HepG2 (cell line): ENCODE data around the gene LDB2.

Source experiments
- CTCF ChIP-seq: sonication (generic); formaldehyde crosslinking; IDR thresholded peaks from 2 replicates; pipeline ENCODE4 v1.5.0; 2020; ENCODE audit warnings: mild to moderate bottlenecking, missing genetic modification reagents, moderate library complexity
- ERF ChIP-seq: IDR thresholded peaks from 2 replicates; pipeline ENCODE4 v1.6.1; 2018; ENCODE audit warnings: missing biosample characterization, missing genetic modification reagents
- ESRRA ChIP-seq: sonication (generic); formaldehyde crosslinking; IDR thresholded peaks from 2 replicates; pipeline ENCODE4 v1.5.1; 2020; ENCODE audit warnings: mild to moderate bottlenecking, low read depth, missing genetic modification reagents
- FOXM1 ChIP-seq: sonication (generic); formaldehyde crosslinking; IDR thresholded peaks from 2 replicates; pipeline ENCODE4 v1.5.0; 2020; ENCODE audit warnings: missing genetic modification reagents
- IRF2 ChIP-seq: IDR thresholded peaks from 2 replicates; pipeline ENCODE4 v1.6.1; 2018; ENCODE audit warnings: missing genetic modification reagents, missing compliant biosample characterization
- IRF9 ChIP-seq: sonication (generic); formaldehyde crosslinking; IDR thresholded peaks from 2 replicates; pipeline ENCODE4 v1.8.0; 2022; ENCODE audit warnings: missing genetic modification reagents, mild to moderate bottlenecking, borderline replicate concordance
- POLR2A ChIP-seq, 2 experiments: IDR thresholded peaks; 2 replicates each; pipeline ENCODE4 v1.6.1; 2011; ENCODE audit warnings: low read depth in 2 of 2, low read length in 2 of 2, mild to moderate bottlenecking in 1 of 2, moderate library complexity in 1 of 2; ENCODE audit not compliant: insufficient read depth in 1 of 2
- SMAD3 ChIP-seq: sonication (generic); formaldehyde crosslinking; IDR thresholded peaks from 2 replicates; pipeline ENCODE4 v1.4.0; 2020; ENCODE audit warnings: missing genetic modification reagents
- SMARCE1 ChIP-seq: fragments of 450-650 bp; IDR thresholded peaks from 2 replicates; pipeline ENCODE4 v1.6.1; 2017; ENCODE audit warnings: borderline replicate concordance
- ZNF18 ChIP-seq: sonication (generic); formaldehyde crosslinking; IDR thresholded peaks from 2 replicates; pipeline ENCODE4 v1.8.0; 2022; ENCODE audit warnings: mild to moderate bottlenecking, missing genetic modification reagents; ENCODE audit not compliant: insufficient replicate concordance
- ZNF230 ChIP-seq: sonication (generic); formaldehyde crosslinking; IDR thresholded peaks from 2 replicates; pipeline ENCODE4 v1.4.0; 2020; ENCODE audit warnings: mild to moderate bottlenecking, missing genetic modification reagents
- ZNF430 ChIP-seq: sonication (generic); formaldehyde crosslinking; IDR thresholded peaks from 2 replicates; pipeline ENCODE4 v1.9.0; 2021; ENCODE audit warnings: mild to moderate bottlenecking, missing genetic modification reagents

GRCh38 chr4:16598597-16599206, 299.7 kb downstream of the LDB2 start:
- no peak for TF ChIP-seq ERF (CRISPR knock-in tag)
- no peak for TF ChIP-seq ZNF230 (CRISPR knock-in tag)
- TF ChIP-seq ESRRA (CRISPR knock-in tag): no peak
- no peak for TF ChIP-seq ZNF430 (CRISPR knock-in tag)
- TF ChIP-seq IRF2 (CRISPR knock-in tag): no peak
- no peak for TF ChIP-seq SMARCE1
- no peak for TF ChIP-seq FOXM1 (CRISPR knock-in tag)
- TF ChIP-seq CTCF (CRISPR knock-in tag): no peak
- TF ChIP-seq SMAD3 (CRISPR knock-in tag): no peak
- no peak for TF ChIP-seq POLR2A (IDR thresholded peaks at IDR 0.05; ENCODE audit: insufficient read depth in 1 of 2, low read depth in 2 of 2, low read length in 2 of 2)
- TF ChIP-seq ZNF18 (CRISPR knock-in tag): no peak
- TF ChIP-seq IRF9: no peak
